Keratinocyte (primary cell): ENCODE results near the gene GLRX3.

Experiments
- EZH2 ChIP-seq: IDR thresholded peaks from one replicate; pipeline ENCODE4 v1.6.1; 2012; ENCODE audit warnings: inconsistent platforms, mild to moderate bottlenecking, low read length, moderate library complexity
- TF ChIP-seq, protein P1 (sequence below), 3 experiments: IDR thresholded peaks in 1 of 3; conservative IDR thresholded peaks in 1 of 3; optimal IDR thresholded peaks in 1 of 3; 2 replicates in 2 of 3; 3 replicates in 1 of 3; pipeline versions ENCODE3 to v1.5.1; 2011; ENCODE audit warnings: low read length in 3 of 3, mild to moderate bottlenecking in 3 of 3, moderate library complexity in 2 of 3, control low read depth in 1 of 3, inconsistent platforms in 1 of 3; ENCODE audit not compliant: insufficient read depth in 2 of 3; ENCODE audit errors: extremely low read depth in 1 of 3

GRCh38 chr10:130190055-130190736 is 54.0 kb downstream of the GLRX3 start:
- TF ChIP-seq, protein P1, sequence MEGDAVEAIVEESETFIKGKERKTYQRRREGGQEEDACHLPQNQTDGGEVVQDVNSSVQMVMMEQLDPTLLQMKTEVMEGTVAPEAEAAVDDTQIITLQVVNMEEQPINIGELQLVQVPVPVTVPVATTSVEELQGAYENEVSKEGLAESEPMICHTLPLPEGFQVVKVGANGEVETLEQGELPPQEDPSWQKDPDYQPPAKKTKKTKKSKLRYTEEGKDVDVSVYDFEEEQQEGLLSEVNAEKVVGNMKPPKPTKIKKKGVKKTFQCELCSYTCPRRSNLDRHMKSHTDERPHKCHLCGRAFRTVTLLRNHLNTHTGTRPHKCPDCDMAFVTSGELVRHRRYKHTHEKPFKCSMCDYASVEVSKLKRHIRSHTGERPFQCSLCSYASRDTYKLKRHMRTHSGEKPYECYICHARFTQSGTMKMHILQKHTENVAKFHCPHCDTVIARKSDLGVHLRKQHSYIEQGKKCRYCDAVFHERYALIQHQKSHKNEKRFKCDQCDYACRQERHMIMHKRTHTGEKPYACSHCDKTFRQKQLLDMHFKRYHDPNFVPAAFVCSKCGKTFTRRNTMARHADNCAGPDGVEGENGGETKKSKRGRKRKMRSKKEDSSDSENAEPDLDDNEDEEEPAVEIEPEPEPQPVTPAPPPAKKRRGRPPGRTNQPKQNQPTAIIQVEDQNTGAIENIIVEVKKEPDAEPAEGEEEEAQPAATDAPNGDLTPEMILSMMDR (optimal IDR thresholded peaks at IDR 0.05 in 1 of 3, IDR thresholded peaks at IDR 0.05 in 1 of 3, conservative IDR thresholded peaks at IDR 0.05 in 1 of 3; ENCODE audit: extremely low read depth in 1 of 3, insufficient read depth in 2 of 3, low read length in 3 of 3): peak; percentile 83 to 100 (median 96)
- no peak for TF ChIP-seq EZH2
